ENCODE data around the gene SNX32. TPM values are rescaled to one million over a fixed set of nuclear protein-coding genes. Genes with fewer than 3 reads are reported as not detected.

SNX32 gene
- total RNA-seq (1 to 10 TPM in 1 of 2 donors, under 1 TPM in 1; 0.24 to 1.9 TPM), polyA plus RNA-seq (ENCODE audit: insufficient read length in 6 of 6) (1 to 10 TPM; 2.5 to 4.4 (median 3.1) TPM)
- long read RNA-seq, donor 1, partial matches to known transcripts, result 540 of 1,428 reads
- long read RNA-seq, donor 1, other reads (novel, unspliced or antisense), result 888 of 1,428 reads
- long read RNA-seq, donor 2, partial matches to known transcripts, result 341 of 1,334 reads
- long read RNA-seq, donor 2, other reads (novel, unspliced or antisense), result 993 of 1,334 reads
- long read RNA-seq, donor 3, partial matches to known transcripts, result 0 of 1 reads
- long read RNA-seq, donor 3, other reads (novel, unspliced or antisense), result 0 of 1 reads
- long read RNA-seq, donor 4, partial matches to known transcripts, result 0 of 1 reads
- long read RNA-seq, donor 4, other reads (novel, unspliced or antisense), result 1 of 1 reads
- long read RNA-seq, donor 5, partial matches to known transcripts, result 831 of 831 reads
- long read RNA-seq, donor 5, other reads (novel, unspliced or antisense), result 0 of 831 reads
- long read RNA-seq, donor 6, partial matches to known transcripts, result 491 of 491 reads
- long read RNA-seq, donor 6, other reads (novel, unspliced or antisense), result 0 of 491 reads
- long read RNA-seq, donor 7, result 0 reads
- long read RNA-seq, donor 8, partial matches to known transcripts, result 1,087 of 1,235 reads
- long read RNA-seq, donor 8, other reads (novel, unspliced or antisense), result 148 of 1,235 reads
- long read RNA-seq, donor 9, result 0 reads
- long read RNA-seq, donor 10, result 0 reads
- long read RNA-seq, donor 11, partial matches to known transcripts, result 0 of 3 reads
- long read RNA-seq, donor 11, other reads (novel, unspliced or antisense), result 0 of 3 reads
- long read RNA-seq, donor 12, partial matches to known transcripts, result 992 of 992 reads
- long read RNA-seq, donor 12, other reads (novel, unspliced or antisense), result 0 of 992 reads

GRCh38 chr11:65833297-65834030 lies at the start of gene SNX32:
Gene SNX32 (plus strand): TSS chr11:65833963. CDS start chr11:65834066, 103 bp downstream.
- Histone ChIP-seq H3K9me3 (no peaks in the 10 kb centered on the region), H3K4me3 (peak within 1 kb of the TSS; percentile 38 to 44), H3K4me1 (peaks cover 0 to 16% of the 10 kb centered on the region in 2 donors), H3K27me3 (no peaks in the 10 kb centered on the region), H3K36me3 (no peaks in the 10 kb centered on the region), H3K27ac (peak within 1 kb of the TSS in 1 of 2 donors; percentile 24)
- DNase-seq (peak; percentile 92 to 96 (median 95)), ATAC-seq (peak; percentile 100)
- intact Hi-C loops (cut with DNase I), result no loop called here
- TF ChIP-seq CTCF (IDR thresholded peaks at IDR 0.05), result no peak

- H3K36me3 ChIP-seq, result no peaks in the 10 kb centered on the region
- no peak overlapping the region for H3K27ac ChIP-seq
- DNase-seq (no peak), ATAC-seq (no peak)
- no peak overlapping the region for H3K4me3 ChIP-seq
- TF ChIP-seq CTCF (IDR thresholded peaks at IDR 0.05), result no peak
- peaks cover 36 to 58% of the 10 kb centered on the region in 2 donors for H3K27me3 ChIP-seq
- intact Hi-C loops (cut with DNase I), result no loop called here
- peaks cover 14 to 36% of the 10 kb centered on the region in 2 donors for H3K4me1 ChIP-seq
- no peaks in the 10 kb centered on the region for H3K9me3 ChIP-seq
These were observed 48.3 kb upstream of the SNX32 start for GRCh38 chr11:65785319-65786007.

- Histone ChIP-seq H3K9me3 (no peaks in the 10 kb centered on the region), H3K4me3 (peak overlapping the region in 1 of 2 donors; percentile 36), H3K27ac (no peak overlapping the region), H3K36me3 (no peaks in the 10 kb centered on the region), H3K27me3 (peaks cover 36 to 58% of the 10 kb centered on the region in 2 donors), H3K4me1 (peaks cover 14 to 35% of the 10 kb centered on the region in 2 donors)
- peak in 1 of 4 donors; percentile 86 for DNase-seq
- TF ChIP-seq CTCF (IDR thresholded peaks at IDR 0.05), result no peak
- intact Hi-C loops (cut with DNase I), result no loop called here
- ATAC-seq, result peak; percentile 19
These were observed 47.6 kb upstream of the SNX32 start for GRCh38 chr11:65786008-65786785.

All from left lung (tissue), 14 donors.